Left ventricle myocardium superior (tissue), 1 donor: ENCODE measurements around the gene C3orf62. TPM values are rescaled to one million over a fixed set of nuclear protein-coding genes. Genes with fewer than 3 reads are reported as not detected.
"Not testable (repeated sequence)": the region's sequence is repeated elsewhere in the genome, so short reads cannot be mapped to it uniquely, and the experiment has no call there.

Source experiments
- ATAC-seq: fragments of 200-7000 bp; cut with Tn5 transposase; one replicate; pipeline ENCODE4 v1.9.1; 2020; ENCODE audit warnings: mild to moderate bottlenecking, moderate library complexity
- DNase-seq: peaks from one replicate; pipeline ENCODE4 v3.0.0-alpha.2; 2020
- intact Hi-C: fragments of 100-400 bp; cut with micrococcal nuclease; formaldehyde crosslinking; loops from one replicate; pipeline ENCODE4 v1.11.0; 2022
- microRNA-seq: library from miRNA; unstranded; fragments of <30 nt; microRNA quantifications from one replicate; pipeline ENCODE4 v1.2.0, GENCODE V29; 2020; ENCODE audit warnings: borderline number of aligned reads
- total RNA-seq: library from RNA; stranded (reverse); fragmentation: NEBNext Ultra II Directional; extraction: Animal tissue kit (Norgen Biotek cat#: 25700); gene quantifications from one replicate; pipeline ENCODE4 v1.2.1, GENCODE V29; 2021
- donor health status: DM: no; HTN: yes; CAD: no; lungs with severe emphysema.

C3orf62 gene
- total RNA-seq, 1 donor from 2014 or later: 3.0 TPM

- no peak for ATAC-seq
- DNase-seq: no peak
- intact Hi-C loops: no loop called here
Measured at GRCh38 chr3:49237344-49237743, 39.7 kb downstream of the C3orf62 start.

GRCh38 chr3:49236226-49236625 is 40.8 kb downstream of the C3orf62 start:
- DNase-seq (no peak), ATAC-seq (no peak)
- intact Hi-C loops: no loop called here

GRCh38 chr3:49228817-49229216 is 48.2 kb downstream of the C3orf62 start:
- intact Hi-C loops, DNase-seq, ATAC-seq: not testable (repeated sequence)

DNA sequence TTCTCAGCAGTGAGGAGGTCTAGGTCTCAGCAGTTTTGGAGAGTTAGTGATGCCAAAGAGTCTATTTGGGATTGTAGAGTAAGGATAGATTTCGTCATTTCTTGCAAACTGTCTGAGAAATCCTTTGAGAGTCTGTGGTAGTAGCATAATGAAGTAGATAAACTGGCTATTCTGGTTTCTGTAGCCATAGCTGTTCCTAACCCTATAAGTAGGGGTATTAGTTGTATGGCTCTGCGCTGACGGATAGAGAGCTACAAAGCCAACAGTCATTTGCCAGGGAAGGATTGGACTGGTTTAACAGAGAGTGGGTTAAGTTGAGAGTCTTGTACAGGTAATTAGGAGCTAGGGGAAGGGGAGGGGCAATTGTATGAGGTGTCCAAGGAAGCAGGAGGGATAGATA is 55.0 kb downstream of the C3orf62 start:
- DNase-seq (no peak), ATAC-seq (no peak)
- intact Hi-C loops: no loop called here

- ATAC-seq, intact Hi-C loops: not testable (repeated sequence)
Measured at GRCh38 chr3:49220985-49221563, 56.0 kb downstream of the C3orf62 start.

GRCh38 chr3:49219132-49219531 is 57.9 kb downstream of the C3orf62 start:
- DNase-seq (no peak), ATAC-seq (no peak)
- intact Hi-C loops: no loop called here

More at GRCh38 chr3:49220985-49221563, 56.0 kb downstream of the C3orf62 start:
- DNase-seq: not testable (repeated sequence)

Small RNA genes lying within 50 kb of the gene (microRNA-seq; reads per million reads assigned to microRNA genes)
- not detected for gene MIR4271

Other genes with a start within 250 kb of the C3orf62 start
- 59.6 TPM for gene IMPDH2, start 247.8 kb downstream of the C3orf62 start, total RNA-seq
- gene QRICH1, start 183.2 kb downstream of the C3orf62 start, total RNA-seq: 61.9 TPM
- gene QARS1, start 172.5 kb downstream of the C3orf62 start, total RNA-seq: 227 TPM
- 64.6 TPM for gene USP19, start 156.4 kb downstream of the C3orf62 start, total RNA-seq
- gene LAMB2, start 144.2 kb downstream of the C3orf62 start, total RNA-seq: 798 TPM
- 10.2 TPM for gene CCDC71, start 110.9 kb downstream of the C3orf62 start, total RNA-seq
- 95.1 TPM for gene KLHDC8B, start 105.6 kb downstream of the C3orf62 start, total RNA-seq
- gene USP4, start 62.8 kb upstream of the C3orf62 start, total RNA-seq: 37.3 TPM
- 113 TPM for gene GPX1, start 81.1 kb upstream of the C3orf62 start, total RNA-seq
- 266 TPM for gene RHOA, start 134.7 kb upstream of the C3orf62 start, total RNA-seq
- 14.9 TPM for gene TCTA, start 135.2 kb upstream of the C3orf62 start, total RNA-seq
- 30.5 TPM for gene AMT, start 145.2 kb upstream of the C3orf62 start, total RNA-seq
- gene NICN1, start 152.1 kb upstream of the C3orf62 start, total RNA-seq: 16.8 TPM
- 144 TPM for gene DAG1, start 193.0 kb upstream of the C3orf62 start, total RNA-seq